GM21619 (cell line): Measurements from ENCODE around the gene CD300LF.

Experiments used
- ATAC-seq: cut with Tn5 transposase; IDR thresholded peaks from one replicate; pipeline ENCODE4 v1.9.1; 2021; ENCODE audit not compliant: unreplicated experiment

CD300LF gene

DNA sequence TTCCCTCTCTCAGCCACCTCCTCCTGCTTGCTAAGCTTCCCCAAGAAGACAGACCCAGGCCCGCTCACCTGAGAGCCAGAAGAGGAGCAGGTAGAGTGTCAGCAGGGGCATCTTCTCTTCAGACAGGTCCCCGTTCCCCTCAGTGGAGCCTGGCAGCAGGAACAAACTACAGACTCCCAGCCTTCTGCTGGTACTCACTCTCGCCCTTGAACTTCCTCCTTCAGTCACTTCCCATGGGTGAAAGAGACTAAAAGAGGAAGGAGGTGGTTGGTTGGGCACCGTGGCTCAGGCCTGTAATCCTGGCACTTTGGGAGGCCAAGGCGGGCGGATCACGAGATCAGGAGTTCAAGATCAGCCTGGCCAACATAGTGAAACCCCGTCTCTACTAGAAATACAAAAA is at the start of gene CD300LF:
Gene CD300LF (minus strand): TSS at position 168 of the 400 bp plus-strand sequence. CDS start 57 bp downstream, at position 111.
- ATAC-seq, result no peak

DNA sequence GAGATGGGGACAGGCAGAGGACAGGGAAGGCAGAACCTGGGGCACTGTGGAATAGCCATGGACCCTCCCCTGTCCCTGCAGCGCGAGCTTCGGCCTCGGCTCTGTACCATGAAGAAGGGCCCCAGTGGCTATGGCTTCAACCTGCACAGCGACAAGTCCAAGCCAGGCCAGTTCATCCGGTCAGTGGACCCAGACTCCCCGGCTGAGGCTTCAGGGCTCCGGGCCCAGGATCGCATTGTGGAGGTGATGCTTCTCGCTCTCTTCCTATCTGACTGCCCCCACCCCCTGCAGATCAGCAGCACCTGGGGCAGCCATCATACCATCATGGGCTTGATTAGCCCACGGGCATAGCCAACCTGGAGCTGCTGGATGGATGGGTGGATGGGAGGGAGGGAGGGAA is 49.2 kb upstream of the CD300LF start:
- no peak for ATAC-seq

- no peak for ATAC-seq
These were observed 48.7 kb upstream of the CD300LF start for GRCh38 chr17:74761419-74761818.

- no peak for ATAC-seq
These were observed 47.8 kb upstream of the CD300LF start for GRCh38 chr17:74760404-74761105.

GRCh38 chr17:74759941-74760340 is 47.2 kb upstream of the CD300LF start:
- no peak for ATAC-seq

DNA sequence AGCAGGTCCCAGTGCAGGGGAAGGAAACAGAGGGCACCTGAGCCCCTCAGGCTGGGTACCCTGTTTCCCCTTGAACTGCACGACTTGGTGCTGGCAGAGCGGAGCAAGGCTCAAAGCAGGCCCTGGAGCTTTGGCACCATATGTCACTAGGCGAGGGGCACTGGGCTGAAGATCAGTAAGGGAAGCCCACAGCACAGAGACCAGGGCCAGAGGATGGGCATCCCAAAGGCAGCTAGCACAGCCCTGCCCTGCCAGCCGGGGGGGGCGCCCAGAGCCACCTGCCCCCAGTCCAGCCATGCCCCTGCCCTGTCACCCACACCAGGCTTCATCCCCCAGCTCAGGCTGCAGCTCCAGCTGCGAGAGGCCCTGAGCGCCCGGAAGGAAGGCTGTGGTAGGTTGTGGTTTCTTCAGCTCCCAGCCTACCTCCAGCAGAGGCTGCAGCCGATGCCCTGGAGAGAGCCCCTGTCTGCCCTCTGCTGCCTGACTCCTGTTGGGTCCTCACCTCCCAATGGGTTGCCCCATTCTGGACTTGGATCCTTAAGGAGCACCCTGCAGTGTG is 46.6 kb upstream of the CD300LF start:
- peak; percentile 74 for ATAC-seq

DNA sequence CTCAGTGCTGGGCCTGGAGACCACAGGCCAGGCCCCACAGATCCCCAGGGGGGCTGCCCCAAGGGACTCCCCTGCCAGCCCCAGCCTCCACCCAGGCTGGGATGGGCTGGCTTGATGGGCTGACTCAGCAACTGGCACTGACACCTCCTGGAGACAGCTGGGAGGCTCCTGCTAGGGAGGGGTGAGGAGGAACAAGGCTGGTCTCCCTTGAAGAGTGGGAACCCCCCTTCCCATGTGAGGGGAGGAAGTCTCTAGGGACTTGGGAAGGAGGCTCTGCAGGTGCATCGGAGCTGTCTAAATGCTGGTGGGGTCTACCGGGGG is 46.1 kb upstream of the CD300LF start:
- ATAC-seq, result no peak

DNA sequence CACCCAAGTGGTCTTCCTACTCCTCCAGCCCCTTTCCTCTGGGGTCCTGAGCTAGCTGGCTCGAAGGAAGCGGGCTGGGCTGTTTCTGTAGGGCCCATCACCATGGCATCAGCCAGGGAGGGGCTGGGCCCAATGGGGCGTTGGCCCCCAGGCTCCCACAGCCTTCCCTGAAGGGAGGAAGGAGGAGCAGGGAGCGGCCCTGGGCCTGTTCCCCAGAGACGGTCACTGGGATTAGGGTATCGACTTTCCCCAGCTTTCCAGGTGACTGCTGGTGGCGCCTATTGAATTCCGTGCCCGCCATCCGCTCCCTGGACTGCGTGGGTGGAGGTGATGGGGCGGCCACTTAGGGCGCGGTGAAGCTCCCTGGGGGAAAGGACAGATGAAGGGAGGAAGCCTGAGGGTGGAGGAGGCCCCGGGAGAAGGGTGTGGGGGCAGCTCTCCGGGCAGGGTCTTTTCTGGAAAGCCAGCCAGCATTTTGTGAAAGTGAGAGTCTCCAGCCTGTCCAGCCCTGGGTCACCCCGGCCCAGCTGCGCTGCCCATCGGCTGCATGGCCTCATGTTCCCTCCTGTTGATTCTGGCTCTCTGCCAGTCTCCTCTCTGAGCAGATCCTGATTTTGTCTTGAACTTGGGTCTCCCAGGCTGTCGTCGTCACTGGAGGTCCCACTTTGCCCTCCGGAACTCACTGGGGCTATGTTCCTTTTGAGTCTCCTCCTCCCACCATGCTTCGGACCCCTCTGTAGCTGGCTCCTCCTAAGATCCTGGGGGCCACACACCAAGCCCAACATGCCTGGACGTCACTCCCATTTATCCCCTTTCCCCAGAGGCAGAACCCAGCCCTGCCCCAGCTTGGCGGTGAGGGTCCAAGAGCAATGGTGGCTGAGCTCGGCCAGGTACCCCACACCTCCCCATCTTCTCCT is 45.5 kb upstream of the CD300LF start:
- ATAC-seq, result no peak

DNA sequence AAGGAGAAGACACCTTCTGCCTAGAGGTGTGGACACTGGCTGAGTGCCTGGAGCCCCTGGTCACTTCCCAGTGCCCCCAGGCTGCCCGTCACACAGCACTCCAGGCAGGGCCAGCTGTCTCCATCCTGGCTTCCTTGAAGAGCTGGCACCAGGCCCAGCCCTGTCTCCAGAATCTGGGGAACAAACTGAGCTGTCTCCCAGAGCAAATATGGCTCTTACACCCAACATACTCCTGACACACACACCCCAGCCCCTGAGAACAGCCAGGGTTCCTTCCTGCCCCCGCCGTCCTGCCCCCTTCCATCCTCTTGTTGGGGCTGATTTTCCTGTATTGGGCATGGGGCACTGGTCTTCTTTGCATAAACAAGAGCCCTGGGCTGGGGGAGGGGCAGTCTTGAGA is 44.8 kb upstream of the CD300LF start:
- no peak for ATAC-seq

DNA sequence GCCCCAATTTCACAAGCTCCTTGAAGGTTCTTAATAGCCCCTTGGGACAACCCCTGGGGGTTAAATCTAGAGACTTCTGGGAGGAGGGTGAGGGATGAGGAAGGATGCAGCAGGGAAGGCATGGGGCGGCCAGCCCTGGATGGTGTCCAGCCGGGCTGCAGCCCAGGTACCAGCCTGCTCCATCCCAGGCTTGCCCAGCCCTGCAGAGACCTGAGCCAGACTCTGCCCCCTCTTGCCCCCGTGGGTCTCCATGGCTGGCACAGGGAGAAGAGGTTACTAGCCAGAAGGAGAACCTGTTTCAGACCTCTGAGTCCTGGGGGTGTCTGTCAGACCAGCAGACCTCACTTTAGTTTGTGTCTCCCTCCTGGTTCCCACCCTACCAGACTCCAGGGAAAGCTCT is 44.2 kb upstream of the CD300LF start:
- no peak for ATAC-seq

DNA sequence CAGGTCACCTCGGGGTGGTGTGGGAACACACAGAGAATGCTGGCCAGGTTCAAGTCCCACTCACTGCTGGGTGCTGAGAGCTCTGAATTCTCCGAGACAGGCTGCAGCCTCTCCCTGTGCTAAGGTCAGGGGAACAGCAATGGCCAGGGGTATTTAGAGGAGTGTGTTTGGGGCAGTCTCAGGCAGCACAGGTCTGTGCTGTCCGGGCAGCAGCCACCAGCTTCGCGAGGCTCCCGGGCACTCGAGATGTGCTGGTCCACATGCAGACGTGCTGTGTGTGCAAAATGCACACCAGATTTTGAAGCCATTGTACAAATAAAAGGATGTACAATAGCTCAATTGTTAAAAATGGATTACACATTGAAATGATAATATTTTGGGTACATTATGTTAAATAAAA is 42.8 kb upstream of the CD300LF start:
- ATAC-seq, result no peak

DNA sequence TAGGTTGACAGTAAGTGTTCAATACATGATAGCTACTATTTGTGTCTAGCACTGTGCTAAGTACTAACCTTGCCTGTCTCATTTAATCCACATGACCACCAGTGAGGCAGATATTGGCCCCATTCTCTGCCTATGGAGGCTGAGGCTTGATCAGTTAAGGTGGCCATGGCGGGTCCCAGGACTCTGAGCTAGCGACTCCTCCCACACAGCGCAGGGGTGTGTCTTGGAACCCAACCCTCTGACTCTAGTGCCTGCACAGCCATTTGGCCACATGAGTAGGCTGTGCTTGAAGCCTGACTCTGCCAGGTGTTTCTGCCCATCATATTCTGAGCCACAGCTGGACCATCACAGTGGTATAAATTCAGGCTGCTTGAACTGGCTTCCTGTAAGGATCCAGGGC is 42.1 kb upstream of the CD300LF start:
- ATAC-seq, result no peak

DNA sequence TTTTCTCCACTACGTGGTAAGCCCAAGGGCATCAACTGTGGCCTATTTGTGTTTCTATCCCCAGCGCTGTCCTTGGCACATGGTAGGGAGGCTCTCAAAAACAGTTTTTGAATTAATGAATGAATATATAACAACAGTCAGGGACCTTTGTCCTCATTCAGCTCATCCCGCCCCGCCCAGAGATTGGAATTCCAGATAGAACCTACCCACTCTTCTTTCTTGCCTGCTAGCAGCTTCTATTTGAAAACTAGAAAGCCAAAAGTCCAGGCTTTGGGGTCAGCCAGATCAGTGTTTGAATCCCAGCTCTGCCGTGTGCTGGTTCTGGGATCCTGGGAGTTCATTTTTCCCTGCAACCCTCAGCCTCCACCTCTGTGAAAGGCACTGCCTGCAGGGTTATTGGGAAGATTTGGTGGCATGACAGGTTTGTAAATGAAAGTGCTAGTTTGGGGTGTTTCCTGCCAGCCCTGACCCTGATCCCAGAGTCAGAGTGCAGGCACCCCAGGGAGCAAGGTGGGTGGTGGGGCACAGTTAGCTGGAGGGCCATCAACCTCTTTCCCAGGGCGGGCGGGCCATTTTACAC is 40.2 kb upstream of the CD300LF start:
- ATAC-seq, result no peak

DNA sequence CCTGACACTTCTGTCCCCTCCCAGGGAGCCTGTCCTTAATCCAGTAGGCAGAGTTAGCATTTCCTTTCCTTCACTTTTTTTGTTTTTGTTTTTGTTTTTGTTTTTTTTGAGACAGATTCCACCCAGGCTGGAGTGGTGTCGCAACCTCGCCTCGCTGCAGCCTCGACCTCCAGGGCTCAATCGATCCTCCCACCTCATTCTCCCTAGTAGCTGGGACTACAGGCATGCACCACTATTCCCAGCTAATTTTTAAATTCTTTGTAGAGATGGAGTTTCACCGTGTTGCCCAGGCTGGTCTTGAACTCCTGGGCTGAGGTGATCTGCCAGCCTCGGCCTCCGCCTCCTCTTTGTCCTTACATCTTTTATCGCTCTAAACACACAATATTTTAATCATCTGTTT is 39.7 kb upstream of the CD300LF start:
- ATAC-seq, result no peak

DNA sequence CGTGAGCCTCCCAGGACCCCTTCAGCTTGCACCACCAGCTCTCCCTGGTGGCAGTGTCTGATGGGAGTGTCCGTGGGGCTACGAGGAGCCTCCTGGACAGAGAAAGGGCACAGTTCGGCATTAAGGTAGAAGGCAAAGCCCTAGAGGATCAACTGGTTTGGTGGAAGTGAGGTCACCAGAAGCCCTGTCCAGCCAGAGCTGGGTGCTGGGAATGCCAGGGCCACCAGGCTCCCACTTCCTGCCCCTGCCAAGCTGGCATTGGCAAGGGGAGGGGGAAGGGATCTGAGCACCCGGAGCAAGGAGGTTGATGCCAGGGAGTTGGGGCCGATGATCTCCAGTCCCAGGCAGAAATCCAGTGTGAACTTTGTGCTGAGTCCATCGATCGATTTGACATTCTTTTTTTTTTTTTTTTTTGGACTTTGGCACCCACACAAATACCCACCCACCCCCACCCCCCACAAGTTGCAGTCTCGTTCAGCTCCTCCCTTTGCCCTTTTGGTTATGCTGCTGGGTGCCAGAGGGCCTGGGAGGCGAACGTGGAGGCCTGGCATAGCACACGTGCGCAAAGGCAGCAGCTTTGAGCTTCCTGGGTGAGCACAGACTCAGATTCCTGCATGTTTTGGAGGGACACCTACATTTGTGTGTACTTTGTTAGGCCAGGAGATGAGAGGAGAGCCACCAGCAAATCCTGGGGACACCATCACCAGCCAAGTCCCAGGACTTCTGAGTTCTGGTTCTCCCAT is 37.8 kb upstream of the CD300LF start:
- ATAC-seq, result no peak

DNA sequence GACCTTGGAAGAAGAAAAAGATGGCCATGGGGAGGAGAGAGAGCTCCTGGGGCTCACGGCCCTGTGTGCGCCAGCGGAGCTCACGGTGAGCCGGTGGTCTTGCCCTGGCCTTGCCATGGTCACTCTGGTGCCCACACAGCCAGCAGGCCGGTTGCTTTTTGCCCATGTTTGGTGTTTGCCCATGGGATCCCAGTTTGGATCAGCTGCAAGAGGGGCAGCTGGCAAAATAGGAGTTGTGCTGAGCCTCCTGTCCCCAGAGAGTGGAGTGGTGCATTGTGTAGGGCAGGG is 37.3 kb upstream of the CD300LF start:
- ATAC-seq, result no peak

DNA sequence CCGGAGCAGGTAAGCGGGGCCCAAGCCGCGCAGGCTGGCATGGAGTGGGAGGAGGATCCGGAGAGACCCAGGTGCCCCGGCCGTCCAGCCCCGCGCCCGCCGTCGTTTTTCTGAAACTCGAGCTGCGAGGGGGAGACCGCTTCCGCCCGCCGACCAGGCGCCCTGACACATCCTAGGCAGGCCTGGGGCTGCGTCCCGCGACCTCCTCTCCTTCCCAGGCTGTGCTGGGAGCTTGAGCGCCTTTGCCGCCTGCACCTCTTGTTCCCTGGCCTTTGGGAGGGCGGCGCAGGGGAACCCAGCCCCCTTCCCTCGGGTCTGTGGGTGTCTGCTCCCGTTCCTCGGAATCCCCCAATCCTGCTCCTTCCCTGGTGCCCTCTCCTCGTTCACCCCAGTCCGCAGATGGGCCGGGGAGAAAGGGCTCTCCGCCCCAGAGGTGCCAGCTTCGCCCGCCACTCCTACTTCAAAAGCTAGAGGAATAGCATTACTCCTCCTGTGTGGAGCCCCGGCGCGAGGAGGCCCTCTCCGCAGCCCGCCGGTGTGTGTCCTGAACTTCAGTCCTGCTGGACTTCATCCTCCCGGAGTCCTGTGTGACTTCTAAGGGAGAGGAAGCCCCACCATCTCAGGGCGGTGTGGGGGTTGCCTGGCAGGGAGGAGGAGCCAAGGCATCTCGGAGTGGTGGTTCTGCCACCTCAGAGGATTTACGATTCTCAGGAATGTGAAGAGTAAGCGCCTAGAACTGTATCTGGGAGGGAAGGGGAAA is 36.7 kb upstream of the CD300LF start:
- ATAC-seq, result no peak

- ATAC-seq, result peak; percentile 85
These were observed 36.0 kb upstream of the CD300LF start, which contains the start of gene NHERF1 for GRCh38 chr17:74748529-74749278. Gene NHERF1, plus strand, starts transcription at chr17:74748628. Its CDS starts 219 bp downstream, at chr17:74748847.

- ATAC-seq, result no peak
These were observed 35.5 kb upstream of the CD300LF start for GRCh38 chr17:74748279-74748528.

GRCh38 chr17:74746922-74747321 is 34.2 kb upstream of the CD300LF start:
- ATAC-seq, result no peak
